Thyroid gland (tissue), 4 donors: ENCODE results near the gene GATA5. TPM values are rescaled to one million over a fixed set of nuclear protein-coding genes. Genes with fewer than 3 reads are reported as not detected.

Source experiments
- DNase-seq, 2 donors: peaks; one replicate each; pipeline ENCODE4 v3.0.0-alpha.2; 2019
- H3K27ac ChIP-seq, 3 donors: fragments of 200-600 bp; sonication (generic); 1 replicate in 2 of 3; 2 replicates in 1 of 3; pipeline ENCODE4 v1.5.1; 2016 to 2019; ENCODE audit warnings: mild to moderate bottlenecking in 1 of 3, moderate library complexity in 1 of 3
- H3K27me3 ChIP-seq: fragments of 200-600 bp; sonication (generic); one replicate; pipeline ENCODE4 v1.5.1; 2019
- H3K36me3 ChIP-seq, 2 donors: fragments of 200-600 bp; sonication (generic); one replicate each; pipeline ENCODE4 v1.5.1; 2016 to 2019
- H3K4me1 ChIP-seq, 2 donors: fragments of 200-600 bp; sonication (generic); one replicate each; pipeline ENCODE4 v1.5.1; 2017 to 2019
- H3K4me3 ChIP-seq, 3 donors: fragments of 200-600 bp; sonication (generic); replicated peaks in 1 of 3; 1 replicate in 2 of 3; 2 replicates in 1 of 3; pipeline ENCODE4 v1.5.1; 2016; ENCODE audit warnings: mild to moderate bottlenecking in 1 of 3
- H3K9me3 ChIP-seq: fragments of 200-600 bp; sonication (generic); one replicate; pipeline ENCODE4 v1.5.1; 2017
- POLR2A ChIP-seq, 2 donors: fragments of 450-650 bp; IDR thresholded peaks; one replicate each; pipeline ENCODE4 v1.6.1; 2017; ENCODE audit warnings: antibody characterized with exemption in 2 of 2, mild to moderate bottlenecking in 2 of 2, moderate library complexity in 1 of 2
- WGBS, 2 donors: methylation state at CpG; one replicate each; pipeline ENCODE4 v1.1.5; 2017; 5-methylcytosine and 5-hydroxymethylcytosine counted together
- intact Hi-C: fragments of 100-400 bp; cut with DNase I; formaldehyde crosslinking; loops from one replicate; pipeline ENCODE4 v1.15.1; 2023
- total RNA-seq, 4 donors: library from RNA; depleted of rRNA; stranded (reverse); fragments of >200 nt; gene quantifications; one replicate each; pipeline ENCODE4 v1.2.3, GENCODE V29; 2016
- TF ChIP-seq, protein P1 (sequence below), 6 experiments: fragments of 200-600 bp in 3 of 6; fragments of 450-650 bp in 3 of 6; sonication (generic) in 3 of 6; IDR thresholded peaks; one replicate each; pipeline ENCODE4 v1.5.1; 2016 to 2019; ENCODE audit warnings: antibody characterized with exemption in 6 of 6, mild to moderate bottlenecking in 2 of 6, inconsistent platforms in 1 of 6, moderate library complexity in 1 of 6

Gene GATA5
- total RNA-seq, 4 donors from 2014 or later = 0.33 to 0.67 (median 0.54) TPM; not detected in 1

GRCh38 chr20:62460678-62461077, 15.1 kb downstream of the GATA5 start:
- no peak overlapping the region for H3K27ac ChIP-seq
- no peak overlapping the region for H3K4me3 ChIP-seq
- DNase-seq = no peak
- intact Hi-C loops = no loop called here
- TF ChIP-seq, protein P1, sequence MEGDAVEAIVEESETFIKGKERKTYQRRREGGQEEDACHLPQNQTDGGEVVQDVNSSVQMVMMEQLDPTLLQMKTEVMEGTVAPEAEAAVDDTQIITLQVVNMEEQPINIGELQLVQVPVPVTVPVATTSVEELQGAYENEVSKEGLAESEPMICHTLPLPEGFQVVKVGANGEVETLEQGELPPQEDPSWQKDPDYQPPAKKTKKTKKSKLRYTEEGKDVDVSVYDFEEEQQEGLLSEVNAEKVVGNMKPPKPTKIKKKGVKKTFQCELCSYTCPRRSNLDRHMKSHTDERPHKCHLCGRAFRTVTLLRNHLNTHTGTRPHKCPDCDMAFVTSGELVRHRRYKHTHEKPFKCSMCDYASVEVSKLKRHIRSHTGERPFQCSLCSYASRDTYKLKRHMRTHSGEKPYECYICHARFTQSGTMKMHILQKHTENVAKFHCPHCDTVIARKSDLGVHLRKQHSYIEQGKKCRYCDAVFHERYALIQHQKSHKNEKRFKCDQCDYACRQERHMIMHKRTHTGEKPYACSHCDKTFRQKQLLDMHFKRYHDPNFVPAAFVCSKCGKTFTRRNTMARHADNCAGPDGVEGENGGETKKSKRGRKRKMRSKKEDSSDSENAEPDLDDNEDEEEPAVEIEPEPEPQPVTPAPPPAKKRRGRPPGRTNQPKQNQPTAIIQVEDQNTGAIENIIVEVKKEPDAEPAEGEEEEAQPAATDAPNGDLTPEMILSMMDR (IDR thresholded peaks at IDR 0.05) = no peak
- TF ChIP-seq POLR2A (IDR thresholded peaks at IDR 0.05) = no peak
- WGBS, 2 donors = 71 to 81% methylated on average over 9 to 15 of the region's 15 CpGs
- H3K9me3 ChIP-seq = no peaks in the 10 kb centered on the region
- no peaks in the 10 kb centered on the region for H3K27me3 ChIP-seq
- H3K36me3 ChIP-seq = no peaks in the 10 kb centered on the region
- peaks cover 4 to 11% of the 10 kb centered on the region in 2 donors for H3K4me1 ChIP-seq

GRCh38 chr20:62459488-62459887, 16.3 kb downstream of the GATA5 start:
- intact Hi-C loops = no loop called here
- no peaks in the 10 kb centered on the region for H3K36me3 ChIP-seq
- WGBS, 2 donors = 59 to 71% methylated on average over 7 to 11 of the region's 14 CpGs
- TF ChIP-seq POLR2A (IDR thresholded peaks at IDR 0.05) = no peak
- TF ChIP-seq, protein P1 (IDR thresholded peaks at IDR 0.05) = no peak
- H3K9me3 ChIP-seq = no peaks in the 10 kb centered on the region
- H3K4me1 ChIP-seq = peaks cover 4 to 11% of the 10 kb centered on the region in 2 donors
- H3K27ac ChIP-seq = no peak overlapping the region
- no peaks in the 10 kb centered on the region for H3K27me3 ChIP-seq
- DNase-seq = no peak
- H3K4me3 ChIP-seq = no peak overlapping the region

- no peaks in the 10 kb centered on the region for H3K36me3 ChIP-seq
- peaks cover 4 to 11% of the 10 kb centered on the region in 2 donors for H3K4me1 ChIP-seq
- intact Hi-C loops = no loop called here
- H3K9me3 ChIP-seq = no peaks in the 10 kb centered on the region
- H3K27me3 ChIP-seq = no peaks in the 10 kb centered on the region
- H3K27ac ChIP-seq = no peak overlapping the region
- 64 to 66% methylated on average over 15 to 16 of the region's 41 CpGs for WGBS, 2 donors
- DNase-seq = no peak
- H3K4me3 ChIP-seq = no peak overlapping the region
- TF ChIP-seq POLR2A (IDR thresholded peaks at IDR 0.05) = no peak
- TF ChIP-seq, protein P1 (IDR thresholded peaks at IDR 0.05) = no peak
Measured at GRCh38 chr20:62458275-62459251, 17.2 kb downstream of the GATA5 start.

- H3K4me1 ChIP-seq = peaks cover 4 to 11% of the 10 kb centered on the region in 2 donors
- 73 to 74% methylated on average over 10 to 11 of the region's 20 CpGs for WGBS, 2 donors
- TF ChIP-seq, protein P1 (IDR thresholded peaks at IDR 0.05) = no peak
- no peak for TF ChIP-seq POLR2A (IDR thresholded peaks at IDR 0.05)
- H3K27ac ChIP-seq = no peak overlapping the region
- no peak for DNase-seq
- H3K27me3 ChIP-seq = no peaks in the 10 kb centered on the region
- no peaks in the 10 kb centered on the region for H3K36me3 ChIP-seq
- intact Hi-C loops = no loop called here
- H3K4me3 ChIP-seq = no peak overlapping the region
- no peaks in the 10 kb centered on the region for H3K9me3 ChIP-seq
Measured at GRCh38 chr20:62457831-62458230, 18.0 kb downstream of the GATA5 start.

DNA sequence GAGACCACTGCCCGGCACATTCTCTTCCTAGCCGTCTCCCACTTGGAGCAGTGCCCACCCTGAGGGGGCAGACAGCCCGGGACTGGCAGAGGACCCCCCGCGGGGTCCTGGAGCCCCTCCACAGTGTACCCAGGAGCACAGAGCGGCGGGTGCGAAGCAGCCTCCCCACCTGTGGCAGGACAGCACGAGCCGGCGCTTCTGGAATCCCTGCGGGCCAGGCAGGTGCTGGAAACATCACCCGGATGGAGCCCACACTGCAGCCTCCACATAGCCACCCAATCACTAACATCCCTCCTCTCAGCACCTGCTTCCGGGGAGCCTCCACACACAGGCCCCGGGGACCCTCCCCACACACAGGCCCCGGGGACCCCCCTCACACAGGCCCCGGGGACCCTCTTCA, 18.7 kb downstream of the GATA5 start:
- Histone ChIP-seq H3K4me3 (no peak overlapping the region), H3K27me3 (no peaks in the 10 kb centered on the region), H3K9me3 (no peaks in the 10 kb centered on the region), H3K4me1 (peaks cover 4 to 11% of the 10 kb centered on the region in 2 donors), H3K27ac (no peak overlapping the region), H3K36me3 (no peaks in the 10 kb centered on the region)
- TF ChIP-seq, protein P1 (IDR thresholded peaks at IDR 0.05) = no peak
- TF ChIP-seq POLR2A (IDR thresholded peaks at IDR 0.05) = no peak
- WGBS, 2 donors = 87 to 100% methylated on average over 1 to 10 of the region's 17 CpGs
- intact Hi-C loops = no loop called here
- no peak for DNase-seq
